ENCODE data around the gene KCNIP4. TPM values are rescaled to one million over a fixed set of nuclear protein-coding genes. Genes with fewer than 3 reads are reported as not detected.

Gene KCNIP4
- total RNA-seq, 4 donors from 2014 or later = 2.5 TPM; not detected in 2

DNA sequence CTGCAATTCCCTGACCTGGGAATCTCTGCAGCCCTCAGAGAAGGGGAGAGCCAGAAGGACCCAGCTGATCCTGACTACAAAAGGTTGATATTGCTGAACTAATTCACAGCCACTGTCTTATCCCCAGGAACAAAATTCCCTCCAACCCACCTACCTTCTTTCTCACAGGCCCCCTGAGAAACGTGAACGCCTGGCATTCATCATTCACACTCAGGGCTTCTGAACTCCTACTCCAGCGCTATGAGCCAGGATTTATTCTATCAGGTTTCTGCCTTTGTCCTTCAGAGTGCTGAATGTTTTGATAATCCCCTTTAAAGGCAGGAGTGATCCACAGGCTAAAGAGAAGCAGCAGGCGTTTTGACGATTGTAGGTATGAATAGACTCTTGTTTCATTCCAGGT, 76.5 kb downstream of the KCNIP4 start:
- Histone ChIP-seq H3K9me3 (no peaks in the 10 kb centered on the region), H3K27me3 (no peaks in the 10 kb centered on the region), H3K4me1 (no peaks in the 10 kb centered on the region), H3K4me3 (no peak overlapping the region), H3K27ac (no peak overlapping the region), H3K36me3 (no peaks in the 10 kb centered on the region)
- DNase-seq = no peak
- TF ChIP-seq POLR2AphosphoS5 (IDR thresholded peaks at IDR 0.05) (no peak), EP300 (IDR thresholded peaks at IDR 0.05; ENCODE audit: low read depth) (no peak), POLR2A (IDR thresholded peaks at IDR 0.05) (no peak)
- TF ChIP-seq, protein P1, sequence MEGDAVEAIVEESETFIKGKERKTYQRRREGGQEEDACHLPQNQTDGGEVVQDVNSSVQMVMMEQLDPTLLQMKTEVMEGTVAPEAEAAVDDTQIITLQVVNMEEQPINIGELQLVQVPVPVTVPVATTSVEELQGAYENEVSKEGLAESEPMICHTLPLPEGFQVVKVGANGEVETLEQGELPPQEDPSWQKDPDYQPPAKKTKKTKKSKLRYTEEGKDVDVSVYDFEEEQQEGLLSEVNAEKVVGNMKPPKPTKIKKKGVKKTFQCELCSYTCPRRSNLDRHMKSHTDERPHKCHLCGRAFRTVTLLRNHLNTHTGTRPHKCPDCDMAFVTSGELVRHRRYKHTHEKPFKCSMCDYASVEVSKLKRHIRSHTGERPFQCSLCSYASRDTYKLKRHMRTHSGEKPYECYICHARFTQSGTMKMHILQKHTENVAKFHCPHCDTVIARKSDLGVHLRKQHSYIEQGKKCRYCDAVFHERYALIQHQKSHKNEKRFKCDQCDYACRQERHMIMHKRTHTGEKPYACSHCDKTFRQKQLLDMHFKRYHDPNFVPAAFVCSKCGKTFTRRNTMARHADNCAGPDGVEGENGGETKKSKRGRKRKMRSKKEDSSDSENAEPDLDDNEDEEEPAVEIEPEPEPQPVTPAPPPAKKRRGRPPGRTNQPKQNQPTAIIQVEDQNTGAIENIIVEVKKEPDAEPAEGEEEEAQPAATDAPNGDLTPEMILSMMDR (IDR thresholded peaks at IDR 0.05) = no peak
- intact Hi-C loops (cut with DNase I; ENCODE audit: low total_unique reads) (no loop called here), in situ Hi-C loops (cut with MboI; ENCODE audit: low pct_ligation_motif_present in 1 of 4, low pct_unique_long_range_greater_than_20kb in 1 of 4, low sequenced_read_pairs in 3 of 4) (no loop called here)
- 56 to 65% methylated on average over 2 to 5 of the region's 5 CpGs for WGBS, 2 donors (ENCODE audit: low coverage in 1 of 2)

DNA sequence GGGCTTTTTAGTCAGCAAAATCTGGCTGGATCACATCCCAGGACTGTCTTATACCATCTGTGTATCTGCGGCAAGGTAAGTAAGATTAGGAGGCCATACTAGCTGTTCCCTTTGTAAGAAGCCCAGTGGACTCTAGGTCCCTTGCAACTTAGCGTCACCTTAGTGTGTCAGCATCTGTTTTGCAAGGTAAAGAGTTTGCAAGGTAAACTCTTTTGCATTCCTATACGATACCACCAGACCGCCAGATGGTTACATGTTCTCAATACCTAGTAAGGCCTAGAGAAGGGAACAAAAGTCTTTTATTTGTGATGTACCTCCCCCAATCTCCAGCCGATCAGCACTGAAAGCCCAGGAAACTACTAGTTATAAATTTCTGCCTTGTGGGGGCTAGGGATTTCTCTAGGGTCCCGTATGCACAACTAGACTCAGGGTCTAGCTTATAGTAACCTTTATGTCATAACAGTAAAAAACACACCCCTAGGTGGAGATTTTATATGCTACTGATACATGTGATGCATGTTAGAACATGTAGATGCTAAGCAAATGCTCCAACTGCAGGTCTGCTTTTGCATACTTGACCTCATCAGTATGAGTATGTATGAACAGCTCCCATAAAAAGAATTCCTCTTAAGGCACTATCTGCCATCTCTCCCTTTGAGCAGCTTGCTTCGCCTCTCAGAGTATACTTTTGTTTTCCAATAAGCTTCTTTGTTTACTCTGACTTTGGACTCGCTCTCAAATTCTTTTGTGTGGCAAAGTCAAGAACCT, 78.4 kb downstream of the KCNIP4 start:
- 70 to 82% methylated on average over 3 to 8 of the region's 8 CpGs for WGBS, 2 donors (ENCODE audit: low coverage in 1 of 2)
- DNase-seq = no peak
- H3K4me3 ChIP-seq = no peak overlapping the region
- intact Hi-C loops (cut with DNase I; ENCODE audit: low total_unique reads) (no loop called here), in situ Hi-C loops (cut with MboI; ENCODE audit: low pct_ligation_motif_present in 1 of 4, low pct_unique_long_range_greater_than_20kb in 1 of 4, low sequenced_read_pairs in 3 of 4) (no loop called here)
- no peaks in the 10 kb centered on the region for H3K4me1 ChIP-seq
- H3K36me3 ChIP-seq = no peaks in the 10 kb centered on the region
- H3K9me3 ChIP-seq = no peaks in the 10 kb centered on the region
- TF ChIP-seq POLR2AphosphoS5 (IDR thresholded peaks at IDR 0.05) (no peak), POLR2A (IDR thresholded peaks at IDR 0.05) (no peak), EP300 (IDR thresholded peaks at IDR 0.05; ENCODE audit: low read depth) (no peak)
- TF ChIP-seq, protein P1 (IDR thresholded peaks at IDR 0.05) = no peak
- H3K27ac ChIP-seq = no peak overlapping the region
- no peaks in the 10 kb centered on the region for H3K27me3 ChIP-seq

DNA sequence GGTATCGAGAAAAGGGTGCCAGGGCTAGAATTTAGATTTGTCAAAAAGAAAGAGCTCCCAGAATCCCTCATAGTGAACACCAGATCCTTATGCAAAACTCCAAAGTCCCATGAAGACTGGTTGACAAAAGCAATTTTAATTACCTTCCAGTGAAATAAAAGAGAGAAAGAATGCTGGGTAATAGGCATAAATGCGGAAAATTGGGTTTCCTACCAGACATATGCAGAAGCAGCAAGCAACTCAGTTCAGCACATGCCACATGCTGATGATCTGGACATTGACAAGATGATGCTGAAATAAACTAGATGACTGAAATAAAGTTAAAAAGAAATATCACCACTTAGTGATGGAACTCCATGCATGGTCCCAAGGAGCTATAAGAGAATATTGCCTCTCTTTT, 83.9 kb downstream of the KCNIP4 start:
- WGBS, 2 donors (ENCODE audit: low coverage in 1 of 2) = 85 to 100% methylated on average over 1 to 2 of the region's 2 CpGs
- TF ChIP-seq, protein P1 (IDR thresholded peaks at IDR 0.05) = no peak
- TF ChIP-seq POLR2A (IDR thresholded peaks at IDR 0.05) (no peak), EP300 (IDR thresholded peaks at IDR 0.05; ENCODE audit: low read depth) (no peak), POLR2AphosphoS5 (IDR thresholded peaks at IDR 0.05) (no peak)
- Histone ChIP-seq H3K27me3 (no peaks in the 10 kb centered on the region), H3K9me3 (no peaks in the 10 kb centered on the region), H3K4me3 (no peak overlapping the region), H3K27ac (no peak overlapping the region), H3K36me3 (no peaks in the 10 kb centered on the region), H3K4me1 (no peaks in the 10 kb centered on the region)
- DNase-seq = no peak
- in situ Hi-C loops (cut with MboI; ENCODE audit: low pct_ligation_motif_present in 1 of 4, low pct_unique_long_range_greater_than_20kb in 1 of 4, low sequenced_read_pairs in 3 of 4) (no loop called here), intact Hi-C loops (cut with DNase I; ENCODE audit: low total_unique reads) (no loop called here)

DNA sequence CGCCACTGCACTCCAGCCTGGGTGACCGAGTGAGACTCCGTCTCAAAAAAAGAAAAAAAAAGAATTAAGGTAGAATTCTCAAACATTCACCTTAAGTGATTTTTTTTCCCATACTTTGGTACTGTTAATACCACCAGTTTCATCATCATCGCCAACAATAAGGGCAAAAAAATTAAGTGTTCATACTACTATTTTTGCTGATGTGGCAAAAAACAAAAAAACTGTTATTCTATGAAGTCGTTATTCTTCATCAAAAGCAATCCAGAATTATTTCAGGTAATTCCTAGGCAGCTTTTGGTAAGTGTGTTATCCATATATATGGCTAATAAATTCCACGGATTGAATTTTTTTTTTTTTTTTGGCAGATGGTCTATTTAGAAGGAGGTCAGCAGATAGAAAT, 85.7 kb downstream of the KCNIP4 start:
- TF ChIP-seq POLR2AphosphoS5 (IDR thresholded peaks at IDR 0.05) (no peak), EP300 (IDR thresholded peaks at IDR 0.05; ENCODE audit: low read depth) (no peak), POLR2A (IDR thresholded peaks at IDR 0.05) (no peak)
- TF ChIP-seq, protein P1 (IDR thresholded peaks at IDR 0.05) = no peak
- in situ Hi-C loops (cut with MboI; ENCODE audit: low pct_ligation_motif_present in 1 of 4, low pct_unique_long_range_greater_than_20kb in 1 of 4, low sequenced_read_pairs in 3 of 4) (no loop called here), intact Hi-C loops (cut with DNase I; ENCODE audit: low total_unique reads) (no loop called here)
- no peaks in the 10 kb centered on the region for H3K27me3 ChIP-seq
- DNase-seq = no peak
- 81 to 88% methylated on average over 6 of the region's 6 CpGs for WGBS, 2 donors (ENCODE audit: low coverage in 1 of 2)
- no peaks in the 10 kb centered on the region for H3K36me3 ChIP-seq
- no peaks in the 10 kb centered on the region for H3K4me1 ChIP-seq
- no peaks in the 10 kb centered on the region for H3K9me3 ChIP-seq
- no peak overlapping the region for H3K27ac ChIP-seq
- H3K4me3 ChIP-seq = no peak overlapping the region

Data from transverse colon (tissue), 4 donors.